Peyer's patch (tissue), 4 donors: ENCODE results near the gene PACSIN1.

Experiments
- CTCF ChIP-seq, 6 experiments: fragments of 450-650 bp in 4 of 6; fragments of 200-600 bp in 2 of 6; sonication (generic) in 1 of 6; IDR thresholded peaks; one replicate each; pipeline ENCODE4 v1.5.1; 2017 to 2019; ENCODE audit warnings: antibody characterized with exemption in 6 of 6, mild to moderate bottlenecking in 3 of 6, moderate library complexity in 1 of 6
- POLR2A ChIP-seq, 2 donors: fragments of 450-650 bp; IDR thresholded peaks; one replicate each; pipeline ENCODE4 v1.5.1; 2017; ENCODE audit warnings: antibody characterized with exemption in 2 of 2, mild to moderate bottlenecking in 2 of 2, moderate library complexity in 2 of 2

GRCh38 chr6:34557228-34557627 lies 91.4 kb downstream of the PACSIN1 start:
- TF ChIP-seq CTCF (IDR thresholded peaks at IDR 0.05) = no peak
- TF ChIP-seq POLR2A (IDR thresholded peaks at IDR 0.05) = no peak
